Measurements from ENCODE around the gene CORIN.
"Not testable (repeated sequence)": the region's sequence is repeated elsewhere in the genome, so short reads cannot be mapped to it uniquely, and the experiment has no call there.

CORIN gene

DNA sequence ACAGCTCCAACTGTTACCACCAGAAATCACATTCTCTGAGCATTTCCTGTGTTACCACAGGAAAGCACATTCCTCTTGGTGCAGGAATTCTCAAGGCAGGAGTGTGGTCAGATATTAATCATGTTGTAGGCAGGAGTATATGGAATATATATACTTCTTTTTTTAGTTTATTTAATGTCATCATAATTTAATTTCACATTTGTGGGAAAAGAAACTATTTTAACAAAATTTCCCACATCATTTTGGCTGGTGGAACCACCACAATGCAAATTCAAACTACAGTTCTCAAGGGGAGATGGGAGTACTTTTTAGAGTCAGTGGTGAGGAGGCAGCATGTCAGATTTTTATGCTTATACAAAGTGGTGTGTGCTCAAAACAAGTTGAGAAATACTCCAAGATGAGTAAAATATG is 213.8 kb downstream of the CORIN start:
- no peak for DNase-seq

- DNase-seq: no peak
Measured at GRCh38 chr4:47621181-47621580, 216.7 kb downstream of the CORIN start.

DNA sequence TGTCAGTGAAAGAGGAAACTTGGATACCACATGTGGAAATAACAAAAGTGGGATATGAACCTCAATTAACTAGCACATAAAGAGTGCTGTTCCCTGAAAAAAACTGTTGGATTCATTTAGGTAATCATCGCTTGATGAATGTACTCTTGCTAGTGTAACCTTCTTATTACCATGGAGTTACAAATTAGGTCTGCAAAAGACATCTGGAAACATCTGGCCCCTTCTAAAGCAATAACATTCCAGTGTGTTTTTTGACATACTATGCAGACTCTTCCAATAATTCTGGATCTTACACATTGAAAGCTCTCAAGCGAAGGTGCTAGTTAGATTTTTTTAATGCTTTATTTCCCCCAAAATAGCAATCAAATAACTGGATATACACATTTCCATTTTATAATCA is 218.2 kb downstream of the CORIN start:
- DNase-seq: no peak

GRCh38 chr4:47617607-47618006 is 220.3 kb downstream of the CORIN start:
- no peak for DNase-seq

DNA sequence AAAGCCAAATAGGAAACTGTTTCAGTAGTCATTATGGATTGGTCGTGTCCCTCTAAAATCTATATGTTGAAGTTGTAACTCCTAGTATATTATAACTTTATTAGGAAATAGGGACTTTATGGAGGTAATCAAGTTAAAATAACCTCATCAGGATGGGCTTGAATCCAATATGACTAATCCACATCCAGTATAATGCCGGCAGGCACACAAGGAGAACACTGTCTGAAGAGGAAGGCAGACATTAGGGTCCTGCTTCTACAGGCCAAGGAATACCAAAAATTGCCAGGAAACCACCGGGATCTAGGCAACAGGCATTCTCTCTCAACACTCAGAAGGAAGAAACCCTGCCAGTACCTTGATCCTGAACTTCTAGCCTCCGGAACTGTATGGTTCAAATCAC is 222.5 kb downstream of the CORIN start:
- no peak for DNase-seq

DNA sequence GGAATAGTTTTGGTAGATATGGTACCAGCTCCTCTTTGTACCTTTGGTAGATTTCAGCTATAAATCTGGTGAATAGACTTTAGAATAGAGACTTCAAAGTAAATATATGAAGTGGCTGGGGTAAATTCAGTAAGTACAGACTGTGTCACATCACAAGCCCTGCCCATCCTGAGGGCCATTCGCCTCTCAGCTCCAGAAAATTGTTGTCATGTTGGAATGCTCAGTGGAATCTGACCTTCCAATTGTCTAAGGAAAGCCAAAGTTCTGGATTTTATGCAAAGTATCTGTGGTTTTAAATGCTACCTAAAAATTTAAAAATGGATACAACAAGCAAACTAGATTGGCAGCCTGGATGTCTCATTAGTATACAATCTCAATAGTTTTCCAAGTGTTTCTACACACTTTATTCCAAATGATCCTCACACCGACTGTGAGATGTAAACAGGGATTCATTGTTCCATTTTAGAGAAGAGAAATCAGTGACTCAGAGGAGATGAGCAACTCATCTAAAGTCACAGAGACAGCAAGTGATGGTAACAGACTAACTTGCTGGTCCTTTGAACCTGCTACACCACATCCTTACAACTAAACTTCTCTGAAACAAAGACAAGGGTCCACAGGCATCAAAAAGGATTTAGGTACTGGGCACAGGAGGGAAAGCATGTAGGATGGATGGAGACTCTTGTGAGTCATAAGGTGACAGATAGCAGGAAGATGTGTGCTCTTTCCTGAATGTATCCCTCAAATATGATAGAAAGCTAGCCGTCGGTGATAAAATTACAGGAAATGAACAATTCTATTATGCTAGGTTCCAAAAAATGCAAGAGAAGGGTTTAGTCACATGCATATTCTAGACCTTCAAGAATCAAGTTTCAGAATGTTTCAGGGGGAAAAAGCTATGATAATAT is 225.5 kb downstream of the CORIN start:
- DNase-seq: no peak

DNA sequence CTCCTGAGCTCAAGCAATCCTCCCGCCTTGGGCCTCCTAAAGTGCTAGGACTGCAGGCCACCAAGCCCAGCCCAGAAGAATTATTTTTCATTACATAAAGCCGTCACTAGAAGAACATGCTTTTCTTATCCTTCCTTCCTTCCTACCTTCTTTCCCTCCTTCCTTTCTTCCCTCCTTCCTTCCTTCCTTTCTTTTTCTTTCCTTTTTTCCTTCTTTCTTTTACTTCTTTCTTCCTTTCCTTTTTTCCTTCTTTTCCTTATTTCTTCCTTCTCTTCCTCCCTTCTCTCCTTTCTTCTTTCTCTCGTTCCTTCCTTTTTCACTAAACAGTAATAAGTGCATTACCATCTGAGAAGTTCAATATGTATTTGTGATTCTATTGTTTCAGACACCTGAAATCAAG is 231.4 kb downstream of the CORIN start:
- DNase-seq: no peak

- DNase-seq: no peak
Measured at GRCh38 chr4:47598896-47599295, 239.0 kb downstream of the CORIN start.

GRCh38 chr4:47598320-47598719 is 239.5 kb downstream of the CORIN start:
- no peak for DNase-seq

DNA sequence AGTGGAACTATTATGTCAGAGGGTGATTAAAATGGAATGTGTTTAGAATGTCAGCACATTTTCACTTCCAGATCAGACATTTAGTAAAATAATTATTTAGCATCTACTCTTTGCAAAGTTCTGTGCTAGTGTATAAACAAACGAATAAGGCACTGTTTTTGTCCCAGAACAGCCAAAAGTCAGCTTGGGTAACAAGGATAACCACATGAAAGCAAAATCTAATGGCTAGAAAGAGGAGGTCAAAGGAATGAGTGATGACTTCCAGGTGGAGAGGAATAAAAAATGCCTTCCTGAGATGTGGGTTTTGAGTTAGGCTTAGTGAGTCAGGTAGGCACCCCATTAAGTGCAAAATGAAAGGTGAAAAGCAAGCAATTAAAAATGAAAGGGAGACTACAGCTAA is 240.2 kb downstream of the CORIN start:
- no peak for DNase-seq

DNA sequence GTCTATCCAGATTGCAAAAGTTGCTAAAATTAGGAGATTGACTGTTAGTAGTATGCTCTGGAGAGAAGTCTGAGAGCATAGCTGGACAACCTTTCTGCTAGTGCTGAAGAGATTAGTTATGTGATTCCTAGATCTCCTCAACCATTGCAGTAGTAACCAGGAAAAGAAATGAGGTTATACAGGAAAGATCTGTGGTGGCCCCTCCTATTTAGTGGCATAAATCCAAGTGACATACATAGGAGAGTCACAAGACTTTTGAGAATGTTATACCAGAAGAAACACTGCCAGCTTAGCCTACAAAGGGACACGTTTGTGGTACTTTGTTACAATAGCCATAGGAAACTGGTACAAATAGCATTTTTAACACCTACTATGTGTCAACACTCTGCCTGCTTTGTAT is 247.5 kb downstream of the CORIN start:
- no peak for DNase-seq

GRCh38 chr4:47579235-47579634 is 258.6 kb downstream of the CORIN start:
- no peak for DNase-seq

DNA sequence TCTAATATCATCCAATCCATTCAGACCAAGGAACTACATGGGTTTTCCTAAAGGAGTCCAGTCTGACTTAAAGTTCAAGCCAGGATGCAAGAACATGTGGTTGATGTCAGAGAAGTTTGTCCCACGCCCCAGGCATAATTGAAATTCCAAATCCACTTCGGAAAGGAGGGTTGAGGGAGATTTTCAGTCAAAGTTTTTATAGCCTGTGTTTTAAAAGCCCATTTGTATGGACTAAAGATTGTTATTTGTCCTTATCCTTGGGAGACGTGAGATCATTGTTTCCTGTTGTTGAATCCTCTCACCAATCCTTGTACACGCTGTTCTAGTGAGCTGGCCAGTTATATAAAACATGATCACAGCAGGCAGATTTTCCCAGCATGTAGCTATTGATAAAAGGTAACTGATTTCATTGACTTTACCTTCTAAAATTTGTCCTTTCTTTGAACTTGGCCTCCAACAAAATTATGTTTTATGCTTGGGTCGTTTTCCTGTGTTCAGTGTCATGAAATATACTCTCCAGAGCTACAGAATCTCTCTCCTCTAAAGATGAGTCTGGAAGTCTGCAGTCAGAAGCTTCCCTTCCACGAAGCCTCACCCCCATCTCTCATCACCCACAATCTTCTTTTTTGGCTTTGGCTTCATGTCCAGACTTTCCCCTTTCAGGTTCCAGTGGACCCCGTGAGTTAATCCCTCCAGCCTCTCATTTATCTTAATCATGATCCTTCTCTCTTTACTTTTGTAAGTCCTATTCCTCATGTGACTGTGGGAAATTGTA is 259.9 kb downstream of the CORIN start:
- peak; percentile 1 for DNase-seq

DNA sequence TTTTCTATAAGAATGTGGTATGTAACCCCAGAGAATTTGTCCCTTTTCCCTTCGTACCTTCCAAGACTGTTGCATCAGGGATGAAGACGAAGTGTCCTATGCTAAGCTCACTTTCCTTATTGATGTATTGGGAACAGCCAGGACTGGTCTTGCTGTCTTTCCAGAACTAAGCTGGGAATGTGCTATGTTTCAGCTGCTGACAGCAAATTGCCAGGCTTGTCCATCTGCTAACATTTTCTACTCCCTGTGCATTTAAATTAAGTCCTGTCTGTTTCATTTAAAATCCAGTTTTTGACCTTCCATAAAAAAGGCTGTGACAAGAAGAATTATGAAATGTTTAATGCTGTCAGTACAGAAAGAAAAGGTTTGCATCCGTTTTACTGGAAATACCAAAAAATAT is 264.9 kb downstream of the CORIN start:
- no peak for DNase-seq

- no peak for DNase-seq
Measured at GRCh38 chr4:47570816-47571215, 267.1 kb downstream of the CORIN start.

DNA sequence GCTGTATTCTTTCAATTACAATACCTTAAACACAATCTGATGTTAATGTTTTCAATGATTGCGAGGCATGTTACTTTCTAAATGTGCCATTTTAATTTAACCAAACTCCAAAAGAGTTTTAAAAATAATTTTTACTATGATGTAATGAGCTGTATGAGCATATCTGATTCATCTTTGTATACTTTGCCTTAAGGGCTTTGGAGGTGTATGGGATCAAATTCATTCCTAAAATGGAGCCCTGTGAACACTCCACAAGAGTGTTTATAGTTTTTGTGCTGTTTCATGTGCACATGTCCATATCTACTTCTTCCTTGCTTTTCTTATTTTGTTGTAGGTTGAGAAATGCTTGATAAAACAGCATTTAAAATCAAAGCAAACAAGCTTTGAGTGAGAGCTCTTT is 270.4 kb downstream of the CORIN start:
- no peak for DNase-seq

GRCh38 chr4:47566969-47567368 is 270.9 kb downstream of the CORIN start:
- DNase-seq: no peak

DNA sequence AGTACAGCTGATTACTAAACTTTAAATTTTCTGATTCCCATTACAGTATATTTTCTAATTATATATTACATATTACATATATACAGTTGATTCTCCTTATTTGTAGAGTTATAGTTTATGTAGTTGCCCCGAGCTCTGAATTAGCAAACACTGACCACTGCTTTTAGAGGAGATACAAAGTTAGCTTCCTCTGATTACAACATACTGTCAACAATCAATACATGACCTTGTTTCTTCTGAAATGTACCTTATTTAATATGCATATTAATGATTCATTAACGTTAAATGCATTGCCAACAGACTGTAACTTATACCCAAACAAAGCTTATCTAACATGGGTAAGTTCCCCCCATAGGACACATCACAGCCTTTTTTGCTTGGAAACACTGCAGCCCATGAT is 271.3 kb downstream of the CORIN start:
- DNase-seq: no peak

DNA sequence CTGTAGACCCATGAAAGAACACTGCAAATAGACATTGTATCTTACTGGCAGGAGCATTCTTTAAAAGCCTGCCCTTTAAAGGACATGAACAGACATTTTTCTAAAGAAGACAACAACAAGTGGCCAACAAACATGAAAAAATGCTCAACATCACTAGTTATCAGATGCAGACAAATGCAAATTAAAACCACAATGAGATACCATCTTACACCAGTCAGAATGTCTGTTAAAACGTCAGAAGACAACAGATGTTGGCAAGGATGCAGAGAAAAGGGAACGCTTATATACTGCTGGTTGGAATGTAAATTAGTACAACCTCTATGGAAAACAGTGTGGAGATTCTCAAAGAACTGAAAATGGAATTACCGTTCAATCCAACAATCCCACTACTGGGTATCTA is 275.6 kb downstream of the CORIN start:
- no peak for DNase-seq

DNA sequence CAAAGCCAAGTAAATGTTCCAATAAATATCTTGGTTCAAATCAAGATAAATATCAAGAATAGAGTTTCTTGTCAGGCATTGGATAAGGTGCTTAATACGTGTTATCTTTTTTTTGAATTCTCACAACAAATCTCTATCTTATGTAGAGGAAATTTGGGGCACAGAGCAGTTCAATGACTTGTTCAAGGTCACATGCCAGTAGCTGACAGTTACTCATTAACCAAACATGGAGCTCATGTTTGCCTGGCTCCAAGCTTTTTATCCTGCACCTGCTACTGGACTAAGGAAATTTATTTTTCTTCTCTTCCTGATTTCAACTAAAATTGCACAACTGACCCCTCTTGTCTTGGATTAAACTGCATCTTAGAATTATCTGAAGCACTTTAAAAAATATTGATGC is 276.5 kb downstream of the CORIN start:
- no peak for DNase-seq

DNA sequence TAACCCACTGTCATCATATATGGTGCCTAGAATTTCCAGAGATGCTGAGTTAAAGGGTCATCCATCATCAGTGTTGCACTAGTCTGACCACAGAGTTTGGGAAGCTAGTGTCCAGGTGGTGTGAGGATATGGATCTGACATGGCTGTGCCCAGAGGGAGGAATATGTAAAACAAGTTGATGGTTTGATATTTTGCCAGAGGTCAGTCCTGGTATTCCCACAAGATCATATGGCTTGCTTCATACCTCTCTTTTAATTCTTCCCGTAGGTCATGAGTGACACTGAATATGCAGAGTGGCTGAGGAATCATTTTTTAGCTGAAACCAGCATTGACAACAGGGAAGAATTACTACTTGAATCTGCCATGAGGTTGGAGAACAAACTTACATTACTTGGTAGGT is 277.2 kb downstream of the CORIN start:
- no peak for DNase-seq

DNA sequence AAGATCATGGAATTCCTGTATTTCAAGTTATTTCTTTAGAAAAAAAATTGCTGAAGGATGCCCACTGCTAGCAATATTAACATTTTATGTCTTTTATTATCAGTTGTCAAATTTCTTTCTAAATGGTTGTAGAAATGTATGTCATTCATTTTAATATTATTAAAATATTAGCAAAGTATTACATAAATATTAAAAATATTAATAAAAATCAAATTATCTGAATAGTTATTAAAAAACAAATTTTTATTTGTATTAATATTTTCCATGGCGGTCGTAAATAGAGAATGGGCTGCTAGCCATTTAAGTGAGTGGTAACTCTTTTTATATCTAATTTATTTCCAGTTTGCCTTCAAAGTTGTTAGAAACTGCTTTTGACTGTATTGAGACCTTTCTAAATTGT is 280.6 kb downstream of the CORIN start:
- DNase-seq: no peak

- DNase-seq: not testable (repeated sequence)
Measured at GRCh38 chr4:47555920-47556319, 281.9 kb downstream of the CORIN start.
